ENCODE results near the gene BTN2A1.
"Not testable (repeated sequence)": the region's sequence is repeated elsewhere in the genome, so short reads cannot be mapped to it uniquely, and the experiment has no call there.

BTN2A1 gene

DNA sequence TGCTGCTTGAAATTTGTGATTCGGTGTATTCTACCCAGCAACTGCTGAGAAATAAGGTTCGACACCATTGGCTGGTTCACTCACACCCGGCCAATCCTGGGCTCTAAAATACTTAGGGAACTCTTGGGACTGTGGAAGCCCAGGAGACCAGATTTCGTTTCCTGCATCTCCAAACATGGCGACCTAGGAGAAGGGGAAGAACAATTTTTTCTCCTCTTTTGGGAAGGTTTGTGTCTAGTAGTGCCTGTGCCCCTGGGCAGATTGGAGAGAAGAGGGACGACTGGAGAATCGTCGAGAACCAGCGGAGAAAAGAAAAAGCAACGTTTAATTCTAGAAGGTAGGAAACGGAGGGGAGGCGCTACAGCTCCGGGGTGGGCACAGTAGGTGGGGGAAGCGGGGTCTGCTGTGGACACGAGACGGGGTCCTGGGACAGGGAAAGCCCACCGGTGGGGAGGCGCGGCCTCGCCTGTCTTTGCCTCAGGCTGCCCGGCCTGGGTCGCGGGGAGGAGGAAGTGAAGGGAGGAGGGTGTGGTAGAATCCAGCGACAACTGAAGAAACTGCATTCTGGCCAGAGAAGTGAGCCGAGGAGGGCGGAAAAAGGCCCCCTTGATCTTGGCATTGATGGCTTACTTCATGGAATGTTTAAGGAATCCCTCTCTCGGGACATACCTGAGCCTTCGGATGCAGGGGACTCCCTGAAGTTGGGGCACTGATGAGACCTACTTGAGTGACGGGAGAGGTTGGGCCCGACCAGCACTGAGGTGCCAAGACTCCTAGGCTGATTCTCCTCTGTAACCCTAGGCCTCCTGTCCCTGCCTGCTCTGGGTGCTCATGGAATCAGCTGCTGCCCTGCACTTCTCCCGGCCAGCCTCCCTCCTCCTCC is at the start of gene BTN2A1:
TSS of gene BTN2A1 (plus strand) at position 150 of the 883 bp plus-strand sequence. CDS start at position 832, 682 bp downstream.
- DNase-seq (ENCODE audit: low read depth in 3 of 3, low spot score in 1 of 3): peak in 1 of 3 donors; percentile 26

DNA sequence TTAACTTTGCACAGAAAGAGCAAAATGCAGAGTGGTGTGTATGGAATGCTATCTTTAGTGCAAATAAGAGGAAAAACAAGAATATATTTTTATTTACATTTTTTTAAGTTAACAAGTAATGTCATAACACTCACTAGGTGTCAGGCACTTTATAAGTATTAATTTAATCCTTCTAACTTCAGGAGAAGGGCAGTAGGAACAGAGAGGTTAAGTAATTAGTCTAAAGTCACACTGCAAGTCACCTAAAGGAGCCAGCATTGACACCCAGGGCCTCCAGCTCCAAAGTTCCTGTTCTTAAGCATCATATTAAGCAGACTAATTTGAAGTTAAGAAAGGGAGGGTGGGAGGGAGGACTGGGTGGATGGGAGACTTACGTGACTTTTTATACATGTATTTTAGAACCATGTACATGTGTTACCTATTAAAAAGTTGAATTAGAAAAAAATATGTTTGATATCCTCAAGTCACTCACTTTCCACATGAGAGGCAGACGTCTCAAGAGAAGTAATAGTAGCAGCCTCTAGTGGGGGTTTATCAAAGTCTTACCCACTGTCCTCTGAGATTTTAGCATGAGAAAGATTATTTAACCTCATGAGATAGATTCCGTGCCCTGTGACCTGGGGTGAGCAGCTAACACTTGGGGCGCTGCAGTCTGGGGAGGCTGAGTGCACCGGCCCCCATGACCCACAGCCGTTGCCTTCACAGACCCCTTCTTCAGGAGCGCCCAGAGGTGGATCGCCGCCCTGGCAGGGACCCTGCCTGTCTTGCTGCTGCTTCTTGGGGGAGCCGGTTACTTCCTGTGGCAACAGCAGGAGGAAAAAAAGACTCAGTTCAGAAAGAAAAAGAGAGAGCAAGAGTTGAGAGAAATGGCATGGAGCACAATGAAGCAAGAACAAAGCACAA is 48.7 kb upstream of the BTN2A1 start:
- no peak for DNase-seq (ENCODE audit: low read depth in 3 of 3, low spot score in 1 of 3)

DNA sequence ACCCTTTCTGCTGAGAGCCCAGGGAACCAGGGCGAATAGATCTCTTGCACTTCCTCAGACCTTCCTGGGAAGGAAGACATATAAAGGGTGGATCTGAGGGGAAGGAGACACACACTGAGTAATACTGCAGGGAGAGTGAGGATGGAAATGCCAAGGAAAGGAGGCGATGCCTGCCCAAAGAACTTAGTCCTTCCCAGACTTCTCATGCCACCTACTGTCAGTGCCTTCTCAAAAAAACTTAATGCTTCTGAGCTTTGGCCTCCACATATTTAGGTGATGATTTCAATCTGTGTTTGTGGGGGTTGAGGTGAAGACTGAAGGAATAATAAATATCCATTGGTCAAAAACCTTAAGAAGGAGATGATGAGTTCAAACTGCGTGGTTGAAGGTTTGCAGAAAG is 46.0 kb upstream of the BTN2A1 start:
- DNase-seq (ENCODE audit: low read depth in 3 of 3, low spot score in 1 of 3): no peak

DNA sequence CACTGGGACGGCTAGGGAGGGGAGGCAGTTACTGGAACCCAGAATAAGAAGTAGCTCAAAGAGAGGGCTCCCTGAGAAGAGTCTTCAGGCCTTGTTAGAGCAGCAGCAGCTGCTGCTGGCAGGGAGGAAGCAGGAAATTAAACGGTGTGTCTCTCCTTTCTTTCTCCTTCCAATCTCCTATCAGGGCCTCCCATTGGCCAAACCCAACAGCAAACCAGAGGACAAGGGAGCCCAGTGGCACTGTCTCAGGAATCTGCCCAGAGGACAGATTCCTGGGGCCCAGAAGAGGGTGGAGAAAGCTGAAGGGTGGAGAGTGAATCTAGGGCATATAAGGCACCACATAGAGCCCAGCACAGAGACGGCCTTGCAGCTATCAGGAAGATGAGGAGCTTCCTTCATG is 45.5 kb upstream of the BTN2A1 start:
- no peak for DNase-seq (ENCODE audit: low read depth in 3 of 3, low spot score in 1 of 3)

DNA sequence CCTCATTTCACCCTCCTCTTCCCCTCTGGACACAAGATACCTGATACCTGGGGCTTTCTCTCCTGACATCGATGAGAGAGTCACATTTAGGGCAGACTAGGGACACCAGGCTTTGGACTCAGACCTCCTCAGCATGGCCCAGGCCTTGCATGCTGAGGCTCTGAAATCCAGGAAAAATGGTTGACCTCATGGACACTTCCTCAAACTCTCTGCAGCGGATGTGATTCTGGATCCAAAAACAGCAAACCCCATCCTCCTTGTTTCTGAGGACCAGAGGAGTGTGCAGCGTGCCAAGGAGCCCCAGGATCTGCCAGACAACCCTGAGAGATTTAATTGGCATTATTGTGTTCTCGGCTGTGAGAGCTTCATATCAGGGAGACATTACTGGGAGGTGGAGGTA is 44.8 kb upstream of the BTN2A1 start:
- no peak for DNase-seq (ENCODE audit: low read depth in 3 of 3, low spot score in 1 of 3)

DNA sequence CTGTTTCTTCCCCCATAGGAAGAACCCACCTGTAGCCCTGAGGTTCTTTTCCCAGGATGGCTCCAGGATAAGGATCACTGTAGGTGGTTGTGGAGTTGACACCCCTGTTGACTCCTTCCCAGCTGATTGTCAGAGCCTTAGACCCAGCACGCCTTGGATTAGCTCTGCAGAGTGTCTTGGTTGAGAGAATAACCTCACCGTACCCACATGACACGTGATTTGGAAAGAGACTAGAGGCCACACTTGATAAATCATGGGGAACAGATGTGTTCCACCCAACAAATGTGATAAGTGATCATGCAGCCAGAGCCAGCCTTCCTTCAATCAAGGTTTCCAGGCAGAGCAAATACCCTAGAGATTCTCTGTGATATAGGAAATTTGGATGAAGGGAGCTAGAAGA is 43.5 kb upstream of the BTN2A1 start:
- no peak for DNase-seq (ENCODE audit: low read depth in 3 of 3, low spot score in 1 of 3)

DNA sequence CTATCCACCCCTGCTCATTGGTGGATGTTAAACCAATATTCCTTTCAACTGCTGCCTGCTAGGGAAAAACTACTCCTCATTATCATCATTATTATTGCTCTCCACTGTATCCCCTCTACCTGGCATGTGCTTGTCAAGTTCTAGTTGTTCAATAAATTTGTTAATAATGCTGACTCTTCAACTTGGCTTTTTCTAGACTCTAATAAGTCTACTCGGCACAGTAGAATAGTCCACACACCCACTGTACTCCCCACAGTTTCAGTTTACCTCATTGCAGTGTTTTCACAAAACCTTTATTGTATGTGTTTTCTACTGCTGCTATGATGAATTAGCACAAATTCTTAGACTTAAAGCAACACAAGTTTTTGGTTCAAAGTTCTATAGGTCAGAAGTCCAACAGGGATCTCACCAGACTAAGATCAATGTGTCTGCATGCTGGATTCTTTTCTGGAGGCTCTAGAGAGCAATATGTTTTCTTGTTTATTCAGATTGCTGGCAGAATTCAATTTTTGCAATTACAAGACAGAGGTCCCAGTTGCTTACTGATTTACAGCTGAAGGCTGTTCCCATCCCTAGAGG is 42.6 kb upstream of the BTN2A1 start:
- no peak for DNase-seq (ENCODE audit: low read depth in 3 of 3, low spot score in 1 of 3)

DNA sequence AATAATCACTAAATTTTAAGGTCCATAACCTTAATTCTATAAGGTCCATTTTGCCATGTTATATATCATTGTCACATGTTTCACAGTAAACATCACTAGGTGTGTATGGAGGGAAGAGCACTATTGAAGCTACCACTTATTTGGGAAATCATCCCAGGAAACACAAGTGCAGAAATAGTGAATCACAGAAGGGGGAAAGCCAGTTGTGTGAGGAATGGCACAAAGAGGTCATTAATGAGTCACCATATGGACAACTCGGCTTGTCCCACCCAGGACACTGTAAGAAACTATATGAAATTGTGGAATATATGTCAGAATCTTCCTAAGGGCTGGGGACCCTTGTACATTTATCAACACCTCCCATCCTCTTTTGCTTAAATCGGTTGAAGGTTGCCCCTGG is 42.0 kb upstream of the BTN2A1 start:
- DNase-seq (ENCODE audit: low read depth in 3 of 3, low spot score in 1 of 3): no peak

DNA sequence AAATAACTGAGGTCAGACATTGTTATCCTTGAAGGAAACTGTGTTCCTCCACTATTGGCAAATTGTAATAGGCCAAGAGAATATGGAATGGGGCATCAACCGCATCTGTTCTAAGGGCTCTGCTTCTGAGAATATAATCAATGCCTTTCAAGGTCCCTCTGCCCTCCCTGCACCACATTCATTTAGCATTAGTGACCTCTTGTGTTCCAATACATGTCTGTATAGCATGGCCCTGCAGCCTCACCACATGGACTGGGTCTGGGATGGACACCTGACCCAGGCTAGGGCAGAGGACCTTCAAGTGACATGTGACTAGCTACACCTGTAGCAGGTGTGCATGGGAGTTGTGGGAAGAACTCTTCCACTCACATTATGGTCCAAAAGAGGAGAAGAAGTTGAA is 41.5 kb upstream of the BTN2A1 start:
- no peak for DNase-seq (ENCODE audit: low read depth in 3 of 3, low spot score in 1 of 3)

DNA sequence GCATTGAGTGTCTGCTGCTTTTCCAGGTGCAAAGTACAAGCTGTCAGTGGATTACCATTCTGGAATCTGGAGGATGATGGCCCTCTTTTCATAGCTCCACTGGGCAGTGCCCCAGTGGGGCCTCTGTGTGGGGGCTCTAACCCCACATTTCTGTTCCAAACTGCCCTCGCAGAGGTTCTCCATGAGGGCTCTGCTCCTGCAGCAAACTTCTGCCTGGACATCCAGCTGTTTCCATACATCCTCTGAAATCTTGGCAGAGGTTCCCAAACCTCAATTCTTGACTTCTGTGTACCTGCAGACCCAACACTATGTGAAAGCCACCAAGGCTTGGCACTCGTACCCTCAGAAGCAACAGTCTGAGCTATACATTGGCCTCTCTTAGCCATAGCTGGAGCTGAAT is 39.7 kb upstream of the BTN2A1 start:
- not testable (repeated sequence) for DNase-seq (ENCODE audit: low read depth in 3 of 3, low spot score in 1 of 3)

DNA sequence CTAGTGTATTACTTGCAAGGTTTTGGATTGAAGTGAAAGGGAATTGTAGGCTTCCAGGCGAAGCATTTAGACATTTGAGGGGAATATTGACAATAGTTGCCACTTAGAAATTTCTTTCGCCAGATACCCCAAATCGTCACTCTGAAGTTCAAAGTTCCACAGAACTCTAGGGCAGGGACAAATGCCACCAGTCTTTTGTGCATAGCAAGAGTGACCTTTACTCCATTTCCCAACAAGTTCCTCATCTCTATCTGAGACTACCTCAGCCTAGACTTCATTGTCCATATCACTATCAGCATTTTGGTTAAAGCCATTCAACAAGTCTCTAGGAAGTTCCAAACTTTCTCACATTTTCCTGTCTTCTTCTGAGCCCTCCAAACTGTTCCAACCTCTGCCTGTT is 39.0 kb upstream of the BTN2A1 start:
- DNase-seq (ENCODE audit: low read depth in 3 of 3, low spot score in 1 of 3): not testable (repeated sequence)

DNA sequence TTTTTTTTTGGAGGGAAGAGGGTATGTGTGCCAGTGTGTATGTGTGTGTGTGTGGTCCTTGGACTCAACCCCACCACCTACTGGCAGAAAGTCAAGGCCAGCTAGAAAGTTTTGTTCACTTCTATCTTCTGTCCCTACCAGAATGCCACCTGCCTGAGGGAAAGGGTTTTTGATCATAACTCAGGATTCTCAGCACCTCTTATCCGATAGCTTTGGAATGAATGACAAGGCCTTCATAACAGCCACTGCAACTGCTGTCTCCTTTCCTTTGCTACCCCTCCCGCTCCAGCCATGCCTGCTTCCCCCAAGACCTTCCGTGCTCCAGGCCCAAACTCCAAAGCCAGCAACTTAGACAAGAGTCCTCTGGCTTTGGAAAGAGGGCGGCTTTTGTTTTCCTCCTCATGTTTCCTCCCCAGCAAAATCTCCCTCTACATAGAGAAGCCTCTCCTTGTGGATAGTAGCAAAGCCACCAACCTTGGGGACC is 37.0 kb upstream of the BTN2A1 start:
- no peak for DNase-seq (ENCODE audit: low read depth in 3 of 3, low spot score in 1 of 3)

DNA sequence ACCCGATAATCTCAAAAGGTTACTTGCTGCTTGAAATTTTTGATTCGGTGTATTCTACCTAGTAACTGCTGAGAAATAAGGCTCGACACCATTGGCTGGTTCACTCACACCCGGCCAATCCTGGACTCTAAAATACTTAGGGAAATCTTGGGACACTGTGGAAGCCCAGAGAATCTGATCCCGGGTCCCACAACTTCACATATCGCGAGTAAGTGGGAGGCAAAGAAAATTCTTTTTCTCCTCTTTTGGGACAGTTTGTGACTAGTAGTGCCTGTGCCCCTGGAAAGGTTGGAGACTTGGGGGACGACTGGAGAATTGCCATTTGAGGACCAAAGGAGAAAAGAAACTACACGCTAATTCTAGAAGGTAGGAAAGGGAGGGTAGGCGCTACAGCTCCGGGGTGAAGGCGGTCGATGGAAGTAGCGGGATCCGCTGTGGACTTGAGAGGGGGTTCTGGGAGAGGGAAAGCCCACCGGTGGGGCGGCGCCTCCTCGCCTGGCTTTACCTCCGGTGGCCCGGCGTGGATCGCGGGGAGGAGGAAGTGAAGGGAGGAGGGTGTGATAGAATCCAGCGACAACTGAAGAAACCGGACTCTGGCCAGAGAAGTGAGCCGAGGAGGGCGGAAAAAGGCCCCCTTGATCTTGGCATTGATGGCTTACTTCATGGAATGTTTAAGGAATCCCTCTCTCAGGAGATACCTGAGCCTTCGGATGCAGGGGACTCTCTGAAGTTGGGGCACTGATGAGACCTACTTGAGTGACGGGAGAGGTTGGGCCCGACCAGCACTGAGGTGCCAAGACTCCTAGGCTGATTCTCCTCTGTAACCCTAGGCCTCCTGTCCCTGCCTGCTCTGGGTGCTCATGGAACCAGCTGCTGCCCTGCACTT is 36.3 kb upstream of the BTN2A1 start:
- DNase-seq (ENCODE audit: low read depth in 3 of 3, low spot score in 1 of 3): no peak

DNA sequence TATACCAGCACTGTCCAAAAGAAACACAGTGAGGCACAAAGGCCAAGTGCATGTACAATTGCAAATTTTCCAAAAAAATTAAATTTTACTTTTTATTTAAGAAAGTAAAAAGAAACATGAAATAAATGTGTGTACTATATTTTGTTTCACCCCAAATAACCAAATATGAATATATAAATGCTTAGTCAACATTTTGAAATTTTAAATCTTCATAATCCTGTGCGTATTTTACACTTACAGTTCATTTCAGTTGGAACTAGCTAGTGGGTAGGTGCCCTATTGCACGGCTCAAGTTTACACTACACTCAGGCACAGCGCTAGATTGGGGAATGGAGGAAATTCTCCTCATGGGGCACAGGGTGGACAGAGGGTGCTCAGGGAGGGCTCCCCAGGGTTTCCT is 35.4 kb upstream of the BTN2A1 start:
- DNase-seq (ENCODE audit: low read depth in 3 of 3, low spot score in 1 of 3): no peak

DNA sequence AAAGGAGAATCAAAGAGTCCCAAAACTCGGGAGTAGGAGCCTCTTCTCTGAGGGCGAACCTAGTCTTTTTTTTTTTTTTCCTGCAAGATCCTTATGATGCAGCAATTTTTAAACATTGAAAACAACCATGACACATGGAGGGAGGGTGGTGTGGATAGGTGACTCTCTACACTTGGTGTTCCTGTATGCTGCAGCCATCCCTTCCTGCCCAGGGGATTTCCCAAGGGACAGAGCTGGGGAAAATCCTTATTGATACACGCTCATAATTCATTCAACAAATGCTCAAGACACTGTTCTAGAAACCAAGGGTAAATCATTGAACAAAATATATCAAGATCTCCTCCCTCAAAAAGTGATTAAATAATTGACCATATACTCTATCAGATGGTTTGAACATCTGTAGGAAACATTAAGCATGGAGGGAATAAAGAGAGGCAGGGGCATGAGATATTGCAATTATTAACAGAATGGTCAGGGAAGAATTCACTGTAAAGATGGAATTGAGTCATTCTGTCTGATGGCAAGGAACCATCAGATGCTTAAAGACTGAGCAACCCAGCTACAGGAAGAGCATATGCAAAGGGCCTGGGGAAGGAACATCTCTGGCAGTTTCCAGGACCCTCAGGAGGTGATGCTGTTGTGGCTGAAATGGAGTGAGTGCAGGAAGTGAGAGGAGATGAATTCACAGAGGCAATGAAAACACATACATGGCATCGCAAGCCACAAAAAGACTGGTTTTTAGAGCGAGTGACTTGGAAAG is 30.9 kb upstream of the BTN2A1 start:
- DNase-seq (ENCODE audit: low read depth in 3 of 3, low spot score in 1 of 3): no peak

DNA sequence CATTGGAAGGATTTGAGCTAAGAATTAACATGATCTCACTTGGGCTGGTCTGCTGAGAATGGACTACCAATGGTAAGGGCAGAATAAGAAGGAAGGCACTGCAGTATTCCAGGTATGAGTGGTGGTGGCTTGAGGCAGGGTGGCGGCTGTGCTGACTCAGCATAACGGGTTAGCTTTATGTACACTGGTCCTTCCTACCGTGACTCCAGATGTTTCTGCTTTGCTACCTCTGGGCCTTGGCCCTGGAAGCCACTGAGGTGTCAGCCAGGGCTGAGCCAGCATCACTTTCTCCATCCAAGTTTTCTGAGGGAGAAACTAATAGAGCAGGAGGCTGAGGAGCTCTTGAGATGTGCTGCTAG is 30.3 kb upstream of the BTN2A1 start:
- DNase-seq (ENCODE audit: low read depth in 3 of 3, low spot score in 1 of 3): no peak

DNA sequence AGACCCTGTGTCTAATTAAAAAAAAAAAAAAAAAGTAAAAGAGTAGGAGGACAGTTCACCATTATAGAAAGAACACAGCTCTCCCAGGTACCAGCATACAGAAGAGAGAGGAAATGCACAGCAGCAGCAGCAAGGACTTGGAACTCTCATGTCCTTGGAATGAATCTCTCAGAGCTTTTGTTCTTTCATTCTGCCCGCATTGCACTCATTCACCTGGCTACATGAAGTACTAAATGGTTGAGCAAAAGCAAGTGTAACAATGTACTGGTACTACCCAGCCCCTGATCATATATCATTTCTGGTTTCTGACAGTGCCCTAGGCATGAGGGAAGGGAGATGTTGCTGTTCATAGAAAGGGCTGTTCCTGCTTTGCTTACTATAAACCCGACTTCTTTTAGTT is 29.5 kb upstream of the BTN2A1 start:
- no peak for DNase-seq (ENCODE audit: low read depth in 3 of 3, low spot score in 1 of 3)

DNA sequence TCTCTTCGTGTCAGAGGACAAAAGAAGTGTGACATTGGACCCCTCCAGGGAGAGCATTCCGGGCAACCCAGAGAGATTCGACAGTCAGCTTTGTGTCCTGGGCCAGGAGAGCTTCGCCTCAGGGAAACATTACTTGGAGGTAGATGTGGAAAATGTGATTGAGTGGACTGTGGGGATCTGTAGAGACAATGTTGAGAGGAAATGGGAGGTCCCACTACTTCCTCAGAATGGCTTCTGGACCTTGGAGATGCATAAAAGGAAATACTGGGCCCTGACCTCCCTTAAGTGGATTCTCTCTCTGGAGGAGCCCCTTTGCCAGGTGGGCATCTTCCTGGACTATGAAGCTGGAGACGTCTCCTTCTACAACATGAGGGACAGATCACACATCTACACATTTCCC is 27.0 kb upstream of the BTN2A1 start:
- DNase-seq (ENCODE audit: low read depth in 3 of 3, low spot score in 1 of 3): no peak

DNA sequence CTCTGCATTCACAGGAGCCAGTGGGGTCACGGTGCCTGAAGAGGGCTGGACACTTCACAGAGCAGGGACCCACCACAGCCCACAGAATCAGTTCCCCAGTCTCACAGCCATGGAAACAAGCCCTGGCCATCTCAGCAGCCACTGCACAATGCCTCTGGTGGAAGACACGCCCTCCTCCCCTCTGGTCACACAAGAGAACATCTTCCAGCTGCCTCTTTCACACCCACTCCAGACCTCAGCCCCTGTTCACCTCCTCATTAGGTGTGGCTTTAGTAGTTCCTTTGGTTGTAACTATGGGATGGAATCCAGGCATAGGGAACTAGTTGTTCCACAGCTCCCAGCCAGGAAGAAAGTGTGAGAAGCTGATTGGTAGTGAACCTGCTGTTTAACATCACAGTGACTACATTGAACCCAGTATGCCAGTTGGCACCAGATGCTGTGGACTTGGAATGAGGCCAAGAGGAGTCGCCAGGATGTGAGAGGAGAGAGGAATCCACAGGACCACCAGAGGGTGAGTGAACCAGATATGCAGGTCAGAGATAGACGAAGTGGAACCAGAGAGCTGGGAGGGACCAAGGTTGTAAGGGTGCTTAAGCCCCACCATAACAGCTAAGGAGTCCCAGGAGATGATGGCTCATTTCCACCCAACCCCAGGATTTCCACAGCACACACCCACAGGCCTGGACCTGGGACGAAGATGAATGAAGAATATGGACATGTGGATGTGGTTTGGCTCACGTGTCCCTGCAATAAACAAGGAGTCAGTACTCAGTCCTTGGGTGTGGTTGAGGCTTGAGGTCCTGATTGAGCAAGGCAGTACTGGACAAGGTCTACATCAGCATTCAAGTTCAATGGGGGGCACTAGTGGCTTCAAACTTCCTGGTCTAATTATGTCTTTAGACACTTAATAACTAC is 26.2 kb upstream of the BTN2A1 start:
- DNase-seq (ENCODE audit: low read depth in 3 of 3, low spot score in 1 of 3): no peak

Data from stimulated activated CD4-positive, alpha-beta T cell treated with anti-CD3 and anti-CD28 coated beads, TNF-alpha, amount 100 ng/mL, for 1 hour (primary cell).